PC-3 (cell line): Measurements from ENCODE around the gene KCNN1. TPM values are rescaled to one million over a fixed set of nuclear protein-coding genes. Genes with fewer than 3 reads are reported as not detected.

Source experiments
- ATAC-seq: fragments of 200-7000 bp; cut with Tn5 transposase; 2 replicates; pipeline ENCODE4 v1.9.1; 2020; ENCODE audit warnings: mild to moderate bottlenecking, moderate library complexity
- BruUV-seq: library from RNA; stranded (reverse); fragments of 400-500 nt; replicated peaks from 2 replicates; lab custom pipeline; 2021; lab: Mats Ljungman, UMichigan
- CTCF ChIA-PET: fragments of 300-600 bp; sonication (Branson Sonifier 250); formaldehyde crosslinking; loops from one replicate; lab custom pipeline; 2022; ENCODE audit warnings: antibody characterized with exemption; lab: Charles Lee
- POLR2A ChIA-PET: fragments of 300-600 bp; sonication (Branson Sonifier 250); formaldehyde crosslinking; loops from one replicate; lab custom pipeline; 2022; ENCODE audit warnings: antibody characterized with exemption; ENCODE audit not compliant: unreplicated experiment; lab: Charles Lee
- DNase-seq: peaks from one replicate; pipeline ENCODE4 v3.0.0-alpha.2; 2015
- H2AFZ ChIP-seq: fragments of 300-600 bp; sonication (generic); 2 replicates; pipeline ENCODE4 v1.6.0; 2016; ENCODE audit warnings: antibody characterized with exemption, low read length
- H3F3A ChIP-seq: fragments of 300-600 bp; sonication (generic); one replicate; pipeline ENCODE4 v1.6.0; 2017; ENCODE audit warnings: antibody characterized with exemption, low read length, control low read depth, mild to moderate bottlenecking; ENCODE audit not compliant: unreplicated experiment
- H3K27ac ChIP-seq: fragments of 300-600 bp; sonication (generic); 2 replicates; pipeline ENCODE4 v1.5.1; 2016; ENCODE audit warnings: mild to moderate bottlenecking, low read length
- H3K27me3 ChIP-seq: fragments of 300-600 bp; sonication (generic); 2 replicates; pipeline ENCODE4 v1.6.1; 2016; ENCODE audit warnings: low read length, mixed read lengths
- H3K36me3 ChIP-seq: fragments of 300-600 bp; sonication (generic); 2 replicates; pipeline ENCODE4 v1.6.1; 2016; ENCODE audit warnings: low read depth, mixed run types, low read length, mixed read lengths
- H3K4me1 ChIP-seq: fragments of 300-600 bp; sonication (generic); 2 replicates; pipeline ENCODE4 v1.5.1; 2016; ENCODE audit warnings: low read length; ENCODE audit not compliant: insufficient read depth
- H3K4me2 ChIP-seq: fragments of 300-600 bp; sonication (generic); 2 replicates; pipeline ENCODE4 v1.6.0; 2016; ENCODE audit warnings: low read length
- H3K4me3 ChIP-seq: fragments of 300-600 bp; sonication (generic); 2 replicates; pipeline ENCODE4 v1.5.1; 2016; ENCODE audit warnings: mild to moderate bottlenecking, low read length, mixed read lengths
- H3K79me2 ChIP-seq: fragments of 300-600 bp; sonication (generic); 2 replicates; pipeline ENCODE4 v1.6.1; 2017; ENCODE audit warnings: low read length, mixed read lengths
- H3K9ac ChIP-seq: fragments of 300-600 bp; sonication (generic); 2 replicates; pipeline ENCODE4 v1.6.0; 2016; ENCODE audit warnings: mild to moderate bottlenecking, low read length
- H3K9me2 ChIP-seq: fragments of 300-600 bp; sonication (generic); replicated peaks from 2 replicates; pipeline ENCODE4 v1.6.1; 2016; ENCODE audit warnings: mixed run types, low read length, mixed read lengths
- H3K9me3 ChIP-seq: fragments of 300-600 bp; sonication (generic); 2 replicates; pipeline ENCODE4 v1.6.1; 2016; ENCODE audit warnings: low read length, mixed read lengths
- H4K20me1 ChIP-seq: fragments of 300-600 bp; sonication (generic); 2 replicates; pipeline ENCODE4 v1.6.1; 2016; ENCODE audit warnings: low read length, mixed read lengths
- EZH2 ChIP-seq: fragments of 300-600 bp; sonication (generic); IDR thresholded peaks from one replicate; pipeline ENCODE4 v1.6.1; 2017; ENCODE audit warnings: antibody characterized with exemption, mild to moderate bottlenecking, low read length; ENCODE audit not compliant: unreplicated experiment
- EZH2phosphoT487 ChIP-seq: fragments of 300-600 bp; sonication (generic); IDR thresholded peaks from 2 replicates; pipeline ENCODE4 v1.6.1; 2018; ENCODE audit warnings: mild to moderate bottlenecking, antibody characterized with exemption, low read length, borderline replicate concordance
- intact Hi-C: fragments of 100-400 bp; cut with micrococcal nuclease; formaldehyde crosslinking; loops from 2 replicates; pipeline ENCODE4 v1.9.0; 2023
- total RNA-seq: library from RNA; depleted of rRNA; stranded (reverse); fragments of >200 nt; gene quantifications from 2 replicates; pipeline ENCODE4 v1.2.3, GENCODE V29; 2014; rRNA removed
- TF ChIP-seq, protein P1 (sequence below): fragments of 300-600 bp; sonication (generic); conservative IDR thresholded peaks from 2 replicates; pipeline ENCODE4 v1.5.1; 2017; ENCODE audit warnings: antibody characterized with exemption, low read depth, mild to moderate bottlenecking, low read length

Gene KCNN1
- total RNA-seq, 1 experiment from 2014 or later: not detected

DNA sequence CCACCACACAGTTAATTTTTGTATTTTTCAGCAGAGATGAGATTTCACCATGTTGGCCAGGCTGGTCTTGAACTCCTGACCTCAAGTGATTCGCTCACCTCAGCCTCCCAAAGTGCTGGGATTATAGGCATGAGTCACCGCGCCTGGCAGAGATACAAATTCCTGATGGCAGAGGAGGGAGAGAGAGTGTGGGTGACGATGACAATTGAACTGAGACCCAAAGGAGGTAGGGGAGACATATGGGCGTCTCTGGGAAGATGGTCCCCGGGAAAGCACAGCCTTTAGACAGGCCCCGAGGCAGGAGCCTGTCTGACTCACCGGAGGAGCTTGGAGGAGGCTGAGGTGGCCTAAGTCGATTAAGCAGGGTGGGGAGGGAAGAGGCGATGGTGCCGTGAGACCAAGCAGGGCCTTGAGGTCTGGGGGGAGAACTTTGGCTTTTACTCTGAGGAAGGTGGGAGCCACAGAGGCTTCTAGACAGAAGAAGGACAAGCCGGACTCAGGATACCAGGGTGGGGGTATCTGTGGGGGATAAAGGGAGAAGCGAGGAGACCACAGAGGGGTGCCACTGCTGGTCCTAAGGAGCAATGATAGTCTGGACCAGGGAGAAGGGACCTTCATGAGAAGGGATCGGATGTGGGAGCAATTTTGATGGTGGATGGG is 79.3 kb downstream of the KCNN1 start:
- no peaks in the 10 kb centered on the region for H3K79me2 ChIP-seq
- POLR2A ChIA-PET: no interaction called here
- peak overlapping the region; percentile 67 for H3K27ac ChIP-seq
- ATAC-seq (peak; percentile 81), DNase-seq (peak; percentile 92)
- no peaks in the 10 kb centered on the region for H3F3A ChIP-seq
- H3K4me1 ChIP-seq: peaks cover 22% of the 10 kb centered on the region
- intact Hi-C loops: no loop called here
- TF ChIP-seq, protein P1, sequence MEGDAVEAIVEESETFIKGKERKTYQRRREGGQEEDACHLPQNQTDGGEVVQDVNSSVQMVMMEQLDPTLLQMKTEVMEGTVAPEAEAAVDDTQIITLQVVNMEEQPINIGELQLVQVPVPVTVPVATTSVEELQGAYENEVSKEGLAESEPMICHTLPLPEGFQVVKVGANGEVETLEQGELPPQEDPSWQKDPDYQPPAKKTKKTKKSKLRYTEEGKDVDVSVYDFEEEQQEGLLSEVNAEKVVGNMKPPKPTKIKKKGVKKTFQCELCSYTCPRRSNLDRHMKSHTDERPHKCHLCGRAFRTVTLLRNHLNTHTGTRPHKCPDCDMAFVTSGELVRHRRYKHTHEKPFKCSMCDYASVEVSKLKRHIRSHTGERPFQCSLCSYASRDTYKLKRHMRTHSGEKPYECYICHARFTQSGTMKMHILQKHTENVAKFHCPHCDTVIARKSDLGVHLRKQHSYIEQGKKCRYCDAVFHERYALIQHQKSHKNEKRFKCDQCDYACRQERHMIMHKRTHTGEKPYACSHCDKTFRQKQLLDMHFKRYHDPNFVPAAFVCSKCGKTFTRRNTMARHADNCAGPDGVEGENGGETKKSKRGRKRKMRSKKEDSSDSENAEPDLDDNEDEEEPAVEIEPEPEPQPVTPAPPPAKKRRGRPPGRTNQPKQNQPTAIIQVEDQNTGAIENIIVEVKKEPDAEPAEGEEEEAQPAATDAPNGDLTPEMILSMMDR: no peak
- TF ChIP-seq EZH2phosphoT487: no peak
- no peak for TF ChIP-seq EZH2
- H3K4me3 ChIP-seq: no peak overlapping the region
- H2AFZ ChIP-seq: 0 out of 2 replicates have a peak overlapping the region, but pooled peaks have one; percentile 28
- H3K9me2 ChIP-seq: no peaks in the 10 kb centered on the region
- CTCF ChIA-PET: interaction anchor here (0.6 kb wide), 2 partner anchors 67 to 741 kb away, joined by 3 read pairs; no protein-coding TSS in a partner anchor
- BruUV-seq: no TSS peak
- no peaks in the 10 kb centered on the region; the same call in 1 of the 2 replicates for H3K9me3 ChIP-seq
- no peaks in the 10 kb centered on the region for H3K27me3 ChIP-seq
- no peaks in the 10 kb centered on the region for H4K20me1 ChIP-seq
- no peak overlapping the region for H3K4me2 ChIP-seq
- H3K36me3 ChIP-seq: no peaks in the 10 kb centered on the region
- H3K9ac ChIP-seq: peak overlapping the region; percentile 45; the same call in 1 of the 2 replicates

GRCh38 chr19:18049385-18049784 is 82.5 kb downstream of the KCNN1 start:
- no TSS peak for BruUV-seq
- Histone ChIP-seq H3K4me3 (no peak overlapping the region), H3K36me3 (no peaks in the 10 kb centered on the region), H3K4me1 (peaks cover 31% of the 10 kb centered on the region), H4K20me1 (no peaks in the 10 kb centered on the region), H3K4me2 (no peak overlapping the region), H3K9me2 (no peaks in the 10 kb centered on the region), H3F3A (no peaks in the 10 kb centered on the region), H3K27me3 (no peaks in the 10 kb centered on the region), H3K9me3 (no peaks in the 10 kb centered on the region), H3K27ac (no peak overlapping the region), H2AFZ (no peak overlapping the region), H3K9ac (no peak overlapping the region), H3K79me2 (no peaks in the 10 kb centered on the region)
- ATAC-seq: no peak
- TF ChIP-seq, protein P1: no peak
- TF ChIP-seq EZH2 (no peak), EZH2phosphoT487 (no peak)
- no peak for DNase-seq
- intact Hi-C loops: no loop called here
- ChIA-PET CTCF (no interaction called here), POLR2A (interaction anchor here (0.6 kb wide), 1 partner anchor 159 kb away, joined by 27 read pairs; no protein-coding TSS in a partner anchor)

Other genes starting within 250 kb of the KCNN1 start
- 25.4 and 30.2 TPM in 2 replicates for gene MAP1S, start 247.6 kb upstream of the KCNN1 start, total RNA-seq
- gene FCHO1, start 215.6 kb upstream of the KCNN1 start, total RNA-seq: 21.0 and 29.5 TPM in 2 replicates
- 39.5 and 41.7 TPM in 2 replicates for gene B3GNT3, start 172.0 kb upstream of the KCNN1 start, total RNA-seq
- not detected in 2 replicates for gene INSL3, start 145.6 kb upstream of the KCNN1 start, total RNA-seq
- 1.5 and 4.3 TPM in 2 replicates for gene JAK3, start 119.1 kb upstream of the KCNN1 start, total RNA-seq
- 1,763 and 2,241 TPM in 2 replicates for gene RPL18A, start 107.2 kb upstream of the KCNN1 start, total RNA-seq
- gene SLC5A5, start 95.2 kb upstream of the KCNN1 start, total RNA-seq: 0.23 TPM in 1 of 2 replicates, not detected in the other
- gene CCDC124, start 34.1 kb upstream of the KCNN1 start, total RNA-seq: 165 and 247 TPM in 2 replicates
- gene ARRDC2, start 41.1 kb downstream of the KCNN1 start, total RNA-seq: 27.7 and 38.5 TPM in 2 replicates
- gene IL12RB1, start 119.8 kb downstream of the KCNN1 start, total RNA-seq: not detected in 2 replicates
- gene MAST3, start 130.7 kb downstream of the KCNN1 start, total RNA-seq: 6.7 and 8.1 TPM in 2 replicates
- 13.9 and 15.8 TPM in 2 replicates for gene PIK3R2, start 186.1 kb downstream of the KCNN1 start, total RNA-seq
- gene IFI30, start 206.7 kb downstream of the KCNN1 start, total RNA-seq: 31.1 and 35.0 TPM in 2 replicates
- gene MPV17L2, start 226.1 kb downstream of the KCNN1 start, total RNA-seq: 34.2 and 44.7 TPM in 2 replicates
- gene RAB3A, start 236.9 kb downstream of the KCNN1 start, total RNA-seq: 5.7 and 6.7 TPM in 2 replicates